Smooth muscle cell (in vitro differentiated cells): ENCODE data around the gene CHCHD5. TPM values are rescaled to one million over a fixed set of nuclear protein-coding genes. Genes with fewer than 3 reads are reported as not detected.

Experiments used
- DNase-seq: peaks from one replicate; lab custom pipeline; 2025; ENCODE audit not compliant: unreplicated experiment; lab: John Stamatoyannopoulos, UW
- H2AFZ ChIP-seq: fragments of 200-600 bp; sonication (generic); 2 replicates; pipeline ENCODE4 v1.6.0; 2016; ENCODE audit warnings: antibody characterized with exemption, low read depth, mild to moderate bottlenecking
- H3F3A ChIP-seq: fragments of 200-600 bp; sonication (generic); 2 replicates; pipeline ENCODE4 v1.6.0; 2017; ENCODE audit warnings: antibody characterized with exemption, low read depth
- H3K27ac ChIP-seq: fragments of 200-600 bp; sonication (generic); 2 replicates; pipeline ENCODE4 v1.5.1; 2016; ENCODE audit warnings: low read depth, mild to moderate bottlenecking
- H3K27me3 ChIP-seq: fragments of 200-600 bp; sonication (generic); 2 replicates; pipeline ENCODE4 v1.6.1; 2016; ENCODE audit warnings: low read depth, mild to moderate bottlenecking
- H3K36me3 ChIP-seq: fragments of 200-600 bp; sonication (generic); 2 replicates; pipeline ENCODE4 v1.5.1; 2016; ENCODE audit warnings: low read depth
- H3K4me1 ChIP-seq: fragments of 200-600 bp; sonication (generic); 2 replicates; pipeline ENCODE4 v1.5.1; 2016; ENCODE audit warnings: low read depth
- H3K4me2 ChIP-seq: fragments of 200-600 bp; sonication (generic); 2 replicates; pipeline ENCODE4 v1.6.0; 2016; ENCODE audit warnings: mild to moderate bottlenecking
- H3K4me3 ChIP-seq: fragments of 200-600 bp; sonication (generic); 2 replicates; pipeline ENCODE4 v1.5.1; 2016; ENCODE audit warnings: mild to moderate bottlenecking
- H3K79me2 ChIP-seq: fragments of 200-600 bp; sonication (generic); 2 replicates; pipeline ENCODE4 v1.6.0; 2016; ENCODE audit warnings: low read depth, mild to moderate bottlenecking
- H3K9ac ChIP-seq: fragments of 200-600 bp; sonication (generic); 2 replicates; pipeline ENCODE4 v1.6.0; 2016; ENCODE audit warnings: low read depth
- H3K9me3 ChIP-seq: fragments of 200-600 bp; sonication (generic); replicated peaks from 2 replicates; pipeline ENCODE4 v1.5.1; 2016; ENCODE audit warnings: low read depth
- H4K20me1 ChIP-seq: fragments of 200-600 bp; sonication (generic); 2 replicates; pipeline ENCODE4 v1.6.0; 2016; ENCODE audit warnings: low read depth
- WGBS: methylation state at CpG from one replicate; pipeline ENCODE4 v1.1.7; 2016; ENCODE audit warnings: low lambda C conversion rate; 5-methylcytosine and 5-hydroxymethylcytosine counted together
- polyA plus RNA-seq: library from polyadenylated mRNA; unstranded; fragments of >200 nt; fragmentation: Nextera tagmentation; extraction: Ambion mirVana; gene quantifications from 2 replicates; pipeline ENCODE4 v1.2.1, GENCODE V29; 2016
- total RNA-seq: library from RNA; depleted of rRNA; stranded (reverse); fragments of >200 nt; gene quantifications from 2 replicates; pipeline ENCODE4 v1.2.3, GENCODE V29; 2014
- TF ChIP-seq, protein P1 (sequence below): fragments of 200-600 bp; sonication (generic); IDR thresholded peaks from 2 replicates; pipeline ENCODE4 v1.5.1; 2017; ENCODE audit warnings: borderline replicate concordance, mild to moderate bottlenecking, antibody characterized with exemption; ENCODE audit not compliant: insufficient read depth, poor library complexity, severe bottlenecking

Gene CHCHD5
- total and polyA plus RNA-seq, 2 experiments from 2014 or later = 14.3 to 56.4 TPM

DNA sequence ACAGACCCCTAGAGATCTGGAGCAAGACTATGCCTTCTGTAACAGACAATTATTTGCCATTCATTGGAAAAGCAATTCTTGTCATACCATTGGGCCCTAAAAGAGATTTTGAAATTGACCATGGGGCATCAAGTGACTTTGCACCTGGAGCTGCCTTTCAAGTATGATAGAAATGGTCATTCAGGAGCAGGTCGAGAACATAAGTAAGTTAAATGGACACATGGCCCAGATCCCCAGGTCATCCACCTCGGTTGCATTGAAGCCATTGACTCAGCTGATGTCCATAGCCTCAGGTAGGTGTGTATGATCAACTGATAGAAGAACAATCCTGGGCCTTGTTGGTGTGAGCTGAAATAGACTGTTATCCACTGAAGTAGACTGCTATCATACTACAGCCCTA is 19.3 kb downstream of the CHCHD5 start:
- H3F3A ChIP-seq = no peaks in the 10 kb centered on the region
- no peaks in the 10 kb centered on the region for H3K9me3 ChIP-seq
- H3K4me1 ChIP-seq = peaks cover 3% of the 10 kb centered on the region
- no peak overlapping the region for H3K27ac ChIP-seq
- WGBS = 82% methylated on average over 2 of the region's 2 CpGs
- no peak overlapping the region for H3K4me2 ChIP-seq
- H3K4me3 ChIP-seq = no peak overlapping the region
- no peak overlapping the region for H3K9ac ChIP-seq
- H3K36me3 ChIP-seq = no peaks in the 10 kb centered on the region
- no peak overlapping the region for H2AFZ ChIP-seq
- DNase-seq = no peak
- no peaks in the 10 kb centered on the region for H3K27me3 ChIP-seq
- TF ChIP-seq, protein P1, sequence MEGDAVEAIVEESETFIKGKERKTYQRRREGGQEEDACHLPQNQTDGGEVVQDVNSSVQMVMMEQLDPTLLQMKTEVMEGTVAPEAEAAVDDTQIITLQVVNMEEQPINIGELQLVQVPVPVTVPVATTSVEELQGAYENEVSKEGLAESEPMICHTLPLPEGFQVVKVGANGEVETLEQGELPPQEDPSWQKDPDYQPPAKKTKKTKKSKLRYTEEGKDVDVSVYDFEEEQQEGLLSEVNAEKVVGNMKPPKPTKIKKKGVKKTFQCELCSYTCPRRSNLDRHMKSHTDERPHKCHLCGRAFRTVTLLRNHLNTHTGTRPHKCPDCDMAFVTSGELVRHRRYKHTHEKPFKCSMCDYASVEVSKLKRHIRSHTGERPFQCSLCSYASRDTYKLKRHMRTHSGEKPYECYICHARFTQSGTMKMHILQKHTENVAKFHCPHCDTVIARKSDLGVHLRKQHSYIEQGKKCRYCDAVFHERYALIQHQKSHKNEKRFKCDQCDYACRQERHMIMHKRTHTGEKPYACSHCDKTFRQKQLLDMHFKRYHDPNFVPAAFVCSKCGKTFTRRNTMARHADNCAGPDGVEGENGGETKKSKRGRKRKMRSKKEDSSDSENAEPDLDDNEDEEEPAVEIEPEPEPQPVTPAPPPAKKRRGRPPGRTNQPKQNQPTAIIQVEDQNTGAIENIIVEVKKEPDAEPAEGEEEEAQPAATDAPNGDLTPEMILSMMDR = no peak
- H4K20me1 ChIP-seq = no peaks in the 10 kb centered on the region
- no peaks in the 10 kb centered on the region for H3K79me2 ChIP-seq

DNA sequence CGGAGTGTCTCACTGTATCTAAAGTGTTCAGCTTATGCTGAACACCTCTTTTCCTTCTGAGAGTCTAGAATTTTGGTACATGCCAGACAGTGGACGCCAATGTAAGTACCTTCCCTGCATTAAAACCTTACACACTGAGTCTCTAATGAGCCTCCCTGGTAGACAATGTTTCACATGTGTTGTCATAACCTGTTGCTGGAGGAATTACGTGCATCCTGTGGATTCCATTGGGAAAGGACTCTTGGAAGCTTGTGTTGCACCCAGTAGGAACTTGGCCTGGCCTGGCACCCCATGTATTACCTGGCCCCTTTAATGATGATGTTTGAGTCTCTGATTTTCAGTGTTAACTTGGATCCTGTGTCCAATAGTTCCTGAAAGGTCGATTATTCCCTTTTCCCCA is 20.5 kb downstream of the CHCHD5 start:
- H3K79me2 ChIP-seq = no peaks in the 10 kb centered on the region
- DNase-seq = no peak
- no peak overlapping the region for H3K27ac ChIP-seq
- no peaks in the 10 kb centered on the region for H4K20me1 ChIP-seq
- no peaks in the 10 kb centered on the region for H3F3A ChIP-seq
- no peaks in the 10 kb centered on the region for H3K36me3 ChIP-seq
- no peak overlapping the region for H2AFZ ChIP-seq
- 52% methylated on average over 4 of the region's 4 CpGs for WGBS
- H3K9me3 ChIP-seq = no peaks in the 10 kb centered on the region
- no peak overlapping the region for H3K9ac ChIP-seq
- no peak overlapping the region for H3K4me3 ChIP-seq
- peaks cover 3% of the 10 kb centered on the region for H3K4me1 ChIP-seq
- H3K4me2 ChIP-seq = no peak overlapping the region
- TF ChIP-seq, protein P1 = no peak
- H3K27me3 ChIP-seq = no peaks in the 10 kb centered on the region

DNA sequence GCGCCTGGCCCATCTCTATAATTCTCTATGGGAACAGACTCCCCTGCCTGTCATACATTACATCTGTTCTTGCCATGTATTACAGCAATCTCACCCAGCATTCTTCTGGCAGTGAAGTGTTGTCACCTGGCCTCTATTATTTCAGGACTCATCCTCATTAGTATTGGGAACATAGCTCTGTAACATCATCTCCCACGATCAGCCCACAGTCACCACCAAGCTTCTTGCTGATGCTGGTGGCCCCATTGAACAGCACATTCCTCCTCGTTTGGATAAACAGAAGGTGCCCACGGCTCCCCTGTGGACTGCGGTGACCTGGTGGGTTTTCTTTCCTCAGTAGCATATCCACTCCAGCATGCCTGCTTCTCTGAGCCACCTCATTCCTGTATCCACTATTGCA is 21.5 kb downstream of the CHCHD5 start:
- WGBS = 89% methylated on average over 5 of the region's 5 CpGs
- H3K9ac ChIP-seq = no peak overlapping the region

DNA sequence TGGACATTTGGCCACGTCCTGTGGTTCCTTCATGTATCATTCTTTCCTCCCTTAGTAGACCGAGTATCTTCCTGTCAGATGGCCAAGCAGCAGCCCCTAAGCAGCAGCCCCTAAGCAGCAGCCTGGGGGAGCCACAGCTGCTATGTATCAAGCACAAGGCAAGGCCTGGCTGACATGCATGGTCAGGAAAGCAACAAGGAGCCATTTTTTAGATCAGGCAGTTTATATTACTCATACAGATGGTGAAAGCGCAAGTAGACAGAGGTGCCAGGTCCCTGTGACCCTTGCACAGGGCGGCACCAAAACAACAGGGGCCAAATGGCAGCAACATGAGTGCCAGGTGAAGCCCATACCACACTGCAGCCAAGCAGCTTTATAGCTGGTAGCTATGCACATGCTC is 22.1 kb downstream of the CHCHD5 start:
- H2AFZ ChIP-seq = no peak overlapping the region
- H4K20me1 ChIP-seq = no peaks in the 10 kb centered on the region
- H3K4me3 ChIP-seq = no peak overlapping the region
- no peak overlapping the region for H3K27ac ChIP-seq
- H3K4me2 ChIP-seq = no peak overlapping the region
- no peaks in the 10 kb centered on the region for H3K9me3 ChIP-seq
- H3K9ac ChIP-seq = no peak overlapping the region
- TF ChIP-seq, protein P1 = no peak
- H3K4me1 ChIP-seq = no peaks in the 10 kb centered on the region
- H3K36me3 ChIP-seq = no peaks in the 10 kb centered on the region
- no peaks in the 10 kb centered on the region for H3F3A ChIP-seq
- no peaks in the 10 kb centered on the region for H3K79me2 ChIP-seq
- no peak for DNase-seq
- no peaks in the 10 kb centered on the region for H3K27me3 ChIP-seq
- 91% methylated on average over 4 of the region's 4 CpGs for WGBS

More for the DNA sequence above, 21.5 kb downstream of the CHCHD5 start:
- TF ChIP-seq, protein P1 = no peak
- no peak overlapping the region for H3K4me3 ChIP-seq
- H3K9me3 ChIP-seq = no peaks in the 10 kb centered on the region
- no peak overlapping the region for H3K27ac ChIP-seq
- no peaks in the 10 kb centered on the region for H3F3A ChIP-seq
- H3K79me2 ChIP-seq = no peaks in the 10 kb centered on the region
- H4K20me1 ChIP-seq = no peaks in the 10 kb centered on the region
- no peak for DNase-seq
- no peak overlapping the region for H3K4me2 ChIP-seq
- H3K4me1 ChIP-seq = no peaks in the 10 kb centered on the region
- H3K27me3 ChIP-seq = no peaks in the 10 kb centered on the region
- H2AFZ ChIP-seq = no peak overlapping the region
- H3K36me3 ChIP-seq = no peaks in the 10 kb centered on the region
